Activated CD4-positive, alpha-beta T cell treated with anti-CD3 and anti-CD28 coated beads, Interleukin-2, amount 10 ng/mL, durations not matched to agents 24 days and 14 days (primary cell): ENCODE data around the gene NME3. TPM values are rescaled to one million over a fixed set of nuclear protein-coding genes. Genes with fewer than 3 reads are reported as not detected.

Experiments
- DNase-seq: peaks from one replicate; pipeline ENCODE4 v3.0.0; 2022
- H3K27ac Mint-ChIP-seq: one replicate; pipeline ENCODE4 v1.8.0; 2022; ENCODE audit warnings: mild to moderate bottlenecking, mixed read lengths
- H3K27me3 Mint-ChIP-seq: one replicate; pipeline ENCODE4 v1.8.0; 2022; ENCODE audit warnings: mixed read lengths
- H3K36me3 Mint-ChIP-seq: one replicate; pipeline ENCODE4 v1.8.0; 2022; ENCODE audit warnings: low read depth, mild to moderate bottlenecking, mixed read lengths
- H3K4me1 Mint-ChIP-seq: one replicate; pipeline ENCODE4 v1.8.0; 2021; ENCODE audit warnings: mixed read lengths
- H3K4me3 Mint-ChIP-seq: one replicate; pipeline ENCODE4 v1.8.0; 2022; ENCODE audit warnings: mild to moderate bottlenecking, moderate library complexity, mixed read lengths
- H3K9me3 Mint-ChIP-seq: one replicate; pipeline ENCODE4 v1.8.0; 2021; ENCODE audit warnings: mixed read lengths
- intact Hi-C: fragments of 100-400 bp; cut with micrococcal nuclease; formaldehyde crosslinking; loops from one replicate; pipeline ENCODE4 v1.15.1; 2023
- total RNA-seq: library from RNA; stranded (reverse); gene quantifications from 2 replicates; pipeline ENCODE4 v1.2.3, GENCODE V29; 2022

Gene NME3
- total RNA-seq, 1 donor from 2014 or later: 50.0 TPM

GRCh38 chr16:1749152-1750117 lies 21.9 kb downstream of the NME3 start:
- Mint-ChIP-seq H3K4me3 (no peak overlapping the region), H3K9me3 (no peaks in the 10 kb centered on the region), H3K27ac (no peak overlapping the region), H3K4me1 (no peaks in the 10 kb centered on the region), H3K36me3 (peaks cover 8% of the 10 kb centered on the region), H3K27me3 (no peaks in the 10 kb centered on the region)
- DNase-seq: no peak
- intact Hi-C loops: no loop called here

DNA sequence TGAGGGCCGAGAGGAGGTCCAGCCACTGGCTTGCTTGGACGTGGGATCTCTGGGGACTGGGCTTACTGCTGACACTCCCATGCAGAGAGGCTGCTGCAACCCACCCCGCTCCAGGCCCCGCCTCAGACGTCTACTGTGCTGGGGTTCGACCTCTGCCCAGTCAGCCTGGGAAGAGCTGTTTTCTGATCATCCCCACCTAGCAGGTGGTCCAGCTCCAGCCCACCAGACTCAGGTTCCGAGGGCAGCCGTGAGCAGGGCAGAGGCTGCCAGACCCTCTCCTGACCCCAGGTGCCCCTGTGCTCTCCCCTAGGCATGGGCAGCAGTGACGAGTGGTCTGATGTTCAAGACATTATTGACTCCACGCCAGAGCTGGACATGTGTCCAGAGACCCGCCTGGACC lies 23.4 kb downstream of the NME3 start:
- Mint-ChIP-seq H3K36me3 (peaks cover 7% of the 10 kb centered on the region), H3K9me3 (no peaks in the 10 kb centered on the region), H3K4me3 (no peak overlapping the region), H3K27me3 (no peaks in the 10 kb centered on the region), H3K27ac (no peak overlapping the region), H3K4me1 (no peaks in the 10 kb centered on the region)
- no peak for DNase-seq
- intact Hi-C loops: no loop called here

DNA sequence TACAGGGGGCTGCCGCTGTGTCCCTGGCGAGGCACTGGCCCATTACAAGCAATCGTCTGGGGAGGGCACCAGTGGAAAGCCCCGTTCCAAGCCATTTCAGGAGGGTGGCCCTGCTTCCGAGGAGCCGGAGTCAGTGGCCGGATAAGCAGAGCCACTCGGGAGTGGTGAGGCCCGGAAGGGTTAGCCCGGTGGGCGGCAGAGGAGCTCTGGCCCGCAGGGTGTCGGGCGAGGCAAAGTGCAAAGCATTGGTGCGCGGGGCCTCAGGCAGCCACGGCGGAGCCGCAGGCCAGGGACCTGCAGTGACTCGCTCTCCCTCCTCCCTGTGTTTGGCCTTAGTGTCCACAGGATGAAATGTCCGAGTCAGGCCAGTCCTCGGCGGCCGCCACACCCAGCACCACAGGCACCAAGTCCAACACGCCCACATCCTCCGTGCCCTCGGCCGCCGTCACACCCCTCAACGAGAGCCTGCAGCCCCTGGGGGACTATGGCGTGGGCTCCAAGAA lies 24.6 kb downstream of the NME3 start:
- Mint-ChIP-seq H3K4me1 (no peaks in the 10 kb centered on the region), H3K4me3 (no peak overlapping the region), H3K9me3 (no peaks in the 10 kb centered on the region), H3K27ac (no peak overlapping the region), H3K27me3 (no peaks in the 10 kb centered on the region), H3K36me3 (peaks cover 7% of the 10 kb centered on the region)
- DNase-seq: no peak
- intact Hi-C loops: no loop called here

- Mint-ChIP-seq H3K36me3 (peaks cover 9% of the 10 kb centered on the region), H3K4me1 (no peaks in the 10 kb centered on the region), H3K27me3 (no peaks in the 10 kb centered on the region), H3K27ac (no peak overlapping the region), H3K4me3 (no peak overlapping the region), H3K9me3 (no peaks in the 10 kb centered on the region)
- no peak for DNase-seq
- intact Hi-C loops: no loop called here
Measured at GRCh38 chr16:1745900-1746692, 25.2 kb downstream of the NME3 start.

DNA sequence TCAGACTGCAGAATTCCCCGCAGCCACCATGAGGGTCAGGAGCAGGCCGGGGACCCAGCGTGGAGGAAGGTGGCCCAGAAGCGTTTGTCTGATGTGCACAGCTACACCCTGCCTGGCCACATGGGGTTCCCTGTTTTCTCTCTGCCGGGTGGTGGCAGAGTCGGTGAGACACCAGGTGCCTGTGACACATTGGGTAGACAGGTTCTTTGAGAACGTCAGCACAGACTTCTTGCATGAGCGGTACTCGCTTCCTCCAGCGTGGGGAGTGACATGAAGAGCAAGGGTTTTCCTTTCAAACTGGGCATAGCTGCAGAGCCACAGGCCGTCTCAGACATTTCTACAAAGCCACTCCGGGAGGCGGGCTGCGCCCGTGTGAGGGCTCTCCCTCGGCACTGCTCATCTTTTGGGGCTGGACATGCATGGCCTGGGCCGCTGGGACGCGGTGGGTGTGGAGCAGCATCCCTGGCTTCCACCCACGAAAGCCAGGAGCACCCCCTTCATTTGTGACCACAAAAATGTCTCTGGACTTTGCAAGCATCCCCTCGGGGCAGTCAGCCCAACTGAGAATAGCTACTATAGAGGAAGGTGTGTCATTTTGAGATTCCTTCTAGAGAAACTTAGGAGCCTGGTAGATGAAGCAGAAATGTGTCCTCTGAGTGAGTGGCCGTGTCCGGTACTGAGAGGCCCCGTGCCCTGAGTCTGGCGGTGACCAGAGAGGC lies 26.0 kb downstream of the NME3 start:
- Mint-ChIP-seq H3K4me3 (no peak overlapping the region), H3K4me1 (no peaks in the 10 kb centered on the region), H3K36me3 (peaks cover 9% of the 10 kb centered on the region), H3K9me3 (no peaks in the 10 kb centered on the region), H3K27ac (no peak overlapping the region), H3K27me3 (no peaks in the 10 kb centered on the region)
- intact Hi-C loops: no loop called here
- no peak for DNase-seq

GRCh38 chr16:1744338-1744840 lies 27.0 kb downstream of the NME3 start:
- intact Hi-C loops: no loop called here
- Mint-ChIP-seq H3K4me1 (no peaks in the 10 kb centered on the region), H3K27ac (no peak overlapping the region), H3K27me3 (no peaks in the 10 kb centered on the region), H3K36me3 (peaks cover 9% of the 10 kb centered on the region), H3K9me3 (no peaks in the 10 kb centered on the region), H3K4me3 (no peak overlapping the region)
- DNase-seq: no peak

GRCh38 chr16:1743376-1744337 lies 27.7 kb downstream of the NME3 start:
- intact Hi-C loops: no loop called here
- H3K27me3 Mint-ChIP-seq: no peaks in the 10 kb centered on the region
- no peak overlapping the region for H3K27ac Mint-ChIP-seq
- no peaks in the 10 kb centered on the region for H3K4me1 Mint-ChIP-seq
- peaks cover 6% of the 10 kb centered on the region for H3K36me3 Mint-ChIP-seq
- no peak for DNase-seq
- no peaks in the 10 kb centered on the region for H3K9me3 Mint-ChIP-seq
- H3K4me3 Mint-ChIP-seq: no peak overlapping the region

DNA sequence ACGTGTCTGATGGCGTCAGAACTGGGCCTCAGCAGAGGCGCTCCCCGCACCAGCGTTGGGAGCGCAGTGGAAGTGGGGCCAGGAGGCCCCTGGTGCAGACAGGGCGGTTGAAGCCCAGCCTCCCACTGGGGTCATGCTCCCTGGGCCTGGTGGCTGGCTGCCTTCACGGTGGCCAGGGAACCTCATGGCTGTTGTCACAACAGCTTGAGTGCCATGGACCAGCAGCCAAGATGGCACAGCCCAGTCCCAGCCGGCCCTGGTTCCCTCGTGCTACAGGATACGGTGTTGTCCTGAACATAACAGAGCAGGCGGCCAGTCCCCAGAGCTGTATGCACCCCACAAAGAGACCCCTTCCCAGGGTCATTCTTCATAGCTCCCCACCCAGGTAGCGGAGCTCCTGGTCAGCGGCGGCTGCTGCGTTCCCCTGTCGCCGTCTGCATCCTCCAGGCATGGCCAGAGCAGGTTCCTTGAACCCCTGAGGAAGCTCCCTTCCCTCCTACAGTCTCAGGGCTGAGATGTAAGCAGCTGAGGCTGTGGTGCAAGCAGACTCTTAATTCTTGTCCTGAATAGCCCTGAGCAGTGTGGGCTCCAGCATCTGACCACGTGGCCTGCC lies 29.7 kb downstream of the NME3 start:
- no peak for DNase-seq
- Mint-ChIP-seq H3K4me3 (no peak overlapping the region), H3K9me3 (no peaks in the 10 kb centered on the region), H3K27ac (no peak overlapping the region), H3K4me1 (no peaks in the 10 kb centered on the region), H3K36me3 (peaks cover 4% of the 10 kb centered on the region), H3K27me3 (no peaks in the 10 kb centered on the region)
- intact Hi-C loops: no loop called here

DNA sequence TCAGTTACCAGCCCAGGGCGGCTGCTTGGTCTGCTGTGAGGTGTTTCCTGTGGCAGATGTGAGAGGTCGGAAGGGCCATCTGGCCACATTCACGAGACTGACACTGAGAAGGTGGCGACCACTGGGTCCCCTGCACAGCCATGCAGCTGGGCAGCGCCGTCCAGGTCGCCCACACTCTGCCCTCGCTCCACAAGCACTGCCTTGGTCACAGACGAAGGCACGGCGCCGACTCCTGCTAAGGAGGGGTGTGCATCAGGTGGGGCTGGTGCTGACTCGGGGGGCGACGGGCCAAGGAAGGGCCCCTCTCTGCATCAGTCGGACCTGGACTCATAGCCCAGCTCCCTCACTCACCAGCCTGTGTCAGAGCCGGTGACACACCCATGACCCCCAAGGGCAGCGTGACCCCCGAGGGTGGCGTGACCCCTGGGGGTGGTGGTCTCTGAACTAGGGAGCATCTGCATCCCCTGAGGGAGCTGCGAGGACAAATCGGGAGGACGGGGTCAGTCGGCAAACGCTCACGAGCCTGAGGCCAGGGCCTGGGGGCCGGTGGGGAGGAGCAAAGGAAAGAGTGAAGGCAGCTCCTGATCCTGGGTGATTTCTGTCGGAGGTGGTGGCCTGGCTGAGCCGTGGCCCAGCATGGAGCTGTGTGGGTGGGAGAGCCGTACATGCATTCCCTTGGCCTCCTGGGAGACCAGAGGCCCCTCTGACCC lies 30.4 kb downstream of the NME3 start:
- H3K27me3 Mint-ChIP-seq: no peaks in the 10 kb centered on the region
- intact Hi-C loops: no loop called here
- no peak for DNase-seq
- no peak overlapping the region for H3K4me3 Mint-ChIP-seq
- H3K27ac Mint-ChIP-seq: no peak overlapping the region
- no peaks in the 10 kb centered on the region for H3K4me1 Mint-ChIP-seq
- H3K9me3 Mint-ChIP-seq: no peaks in the 10 kb centered on the region
- peaks cover 4% of the 10 kb centered on the region for H3K36me3 Mint-ChIP-seq

- Mint-ChIP-seq H3K27me3 (no peaks in the 10 kb centered on the region), H3K36me3 (peaks cover 2% of the 10 kb centered on the region), H3K4me3 (no peak overlapping the region), H3K9me3 (no peaks in the 10 kb centered on the region), H3K4me1 (no peaks in the 10 kb centered on the region), H3K27ac (no peak overlapping the region)
- intact Hi-C loops: no loop called here
- DNase-seq: no peak
Measured at GRCh38 chr16:1740234-1740633, 31.1 kb downstream of the NME3 start.

DNA sequence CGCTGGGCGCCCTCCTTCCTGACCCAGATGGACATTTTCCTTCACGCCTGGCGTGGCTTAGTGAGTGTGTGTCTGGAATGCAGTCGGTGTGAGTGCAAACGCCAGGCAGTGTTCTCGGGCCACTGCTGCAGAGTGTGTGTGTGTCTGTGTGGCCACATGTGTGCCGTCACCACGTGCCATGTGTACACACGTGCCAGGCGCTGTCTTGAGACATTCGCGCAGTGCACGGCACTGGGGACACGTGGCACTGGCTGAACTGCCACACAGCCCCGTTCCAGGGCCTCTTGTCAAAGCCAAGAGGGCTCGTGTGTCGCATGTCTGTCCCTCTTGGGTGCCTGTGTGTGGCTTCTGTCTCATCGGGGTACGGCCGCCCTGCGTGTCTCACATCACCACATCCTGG lies 36.5 kb downstream of the NME3 start:
- Mint-ChIP-seq H3K4me3 (no peak overlapping the region), H3K4me1 (no peaks in the 10 kb centered on the region), H3K27me3 (no peaks in the 10 kb centered on the region), H3K27ac (no peak overlapping the region), H3K9me3 (no peaks in the 10 kb centered on the region), H3K36me3 (peaks cover 12% of the 10 kb centered on the region)
- intact Hi-C loops: no loop called here
- DNase-seq: no peak

DNA sequence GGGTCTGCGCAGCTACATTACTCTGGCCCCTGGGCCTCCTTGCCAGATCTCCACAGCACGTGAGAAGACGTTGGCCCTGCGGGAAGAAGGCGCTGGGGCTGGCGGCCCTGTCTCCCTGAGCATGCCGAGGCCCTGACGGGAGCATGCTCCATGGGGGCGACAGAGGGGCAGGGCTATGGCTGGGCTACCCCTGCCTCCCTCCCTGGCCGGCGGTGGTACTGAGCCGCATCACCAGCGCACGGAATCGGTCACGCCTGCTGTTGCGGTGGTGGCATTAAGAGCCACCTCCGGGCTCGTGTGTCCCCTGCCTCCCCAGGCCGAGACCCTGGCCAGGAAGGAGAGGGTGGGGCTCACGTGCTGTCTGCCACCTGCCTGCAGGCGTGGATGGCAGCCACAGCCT lies 37.2 kb downstream of the NME3 start:
- no peaks in the 10 kb centered on the region for H3K9me3 Mint-ChIP-seq

More for the DNA sequence above, 37.2 kb downstream of the NME3 start:
- Mint-ChIP-seq H3K4me1 (no peaks in the 10 kb centered on the region), H3K27ac (no peak overlapping the region), H3K36me3 (peaks cover 15% of the 10 kb centered on the region), H3K4me3 (no peak overlapping the region), H3K27me3 (no peaks in the 10 kb centered on the region)
- DNase-seq: no peak
- intact Hi-C loops: no loop called here
